Ramos (cell line): ENCODE measurements around the gene GLT8D2.

Experiments
- in situ Hi-C: fragments of 300-500 bp; cut with MboI; formaldehyde crosslinking; loops from one replicate; pipeline ENCODE4 v1.14.3; 2022; ENCODE audit warnings: low sequenced_read_pairs; ENCODE audit not compliant: unreplicated experiment

The GLT8D2 gene

GRCh38 chr12:103958621-103959020 lies 91.4 kb downstream of the GLT8D2 start:
- in situ Hi-C loops = no loop called here

- in situ Hi-C loops = no loop called here
Measured at GRCh38 chr12:103957865-103958388, 92.1 kb downstream of the GLT8D2 start.

DNA sequence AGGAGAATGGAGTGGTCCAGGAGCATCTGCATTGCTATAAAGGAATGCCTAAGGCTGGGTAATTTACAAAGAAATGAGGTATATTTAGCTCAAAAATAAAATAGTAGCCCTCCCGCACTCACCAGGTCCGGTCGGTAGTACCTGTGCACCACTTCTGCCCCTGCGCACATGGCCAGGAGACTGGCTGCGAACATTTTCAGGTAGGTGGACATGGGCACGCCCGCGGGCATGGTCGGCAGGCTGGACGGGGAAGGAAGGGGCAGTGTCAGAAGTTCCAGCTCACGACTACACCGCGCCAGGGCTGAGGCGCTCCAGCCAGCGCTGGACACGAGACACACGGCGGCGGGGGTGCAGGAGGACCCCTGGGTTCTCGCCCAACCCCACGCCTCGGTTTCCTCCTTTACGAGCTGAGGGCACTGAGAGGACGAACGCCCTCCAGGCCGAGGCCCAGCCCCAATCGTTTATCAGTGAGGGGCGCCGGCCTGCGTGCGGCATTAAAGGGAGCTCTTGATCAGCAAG lies 93.4 kb downstream of the GLT8D2 start:
- in situ Hi-C loops = no loop called here

GRCh38 chr12:103955811-103956508 lies 94.0 kb downstream of the GLT8D2 start:
- in situ Hi-C loops = no loop called here

GRCh38 chr12:103952497-103952896 lies 97.5 kb downstream of the GLT8D2 start:
- in situ Hi-C loops = no loop called here

- in situ Hi-C loops = no loop called here
Measured at GRCh38 chr12:103948746-103949406, 101.1 kb downstream of the GLT8D2 start.

DNA sequence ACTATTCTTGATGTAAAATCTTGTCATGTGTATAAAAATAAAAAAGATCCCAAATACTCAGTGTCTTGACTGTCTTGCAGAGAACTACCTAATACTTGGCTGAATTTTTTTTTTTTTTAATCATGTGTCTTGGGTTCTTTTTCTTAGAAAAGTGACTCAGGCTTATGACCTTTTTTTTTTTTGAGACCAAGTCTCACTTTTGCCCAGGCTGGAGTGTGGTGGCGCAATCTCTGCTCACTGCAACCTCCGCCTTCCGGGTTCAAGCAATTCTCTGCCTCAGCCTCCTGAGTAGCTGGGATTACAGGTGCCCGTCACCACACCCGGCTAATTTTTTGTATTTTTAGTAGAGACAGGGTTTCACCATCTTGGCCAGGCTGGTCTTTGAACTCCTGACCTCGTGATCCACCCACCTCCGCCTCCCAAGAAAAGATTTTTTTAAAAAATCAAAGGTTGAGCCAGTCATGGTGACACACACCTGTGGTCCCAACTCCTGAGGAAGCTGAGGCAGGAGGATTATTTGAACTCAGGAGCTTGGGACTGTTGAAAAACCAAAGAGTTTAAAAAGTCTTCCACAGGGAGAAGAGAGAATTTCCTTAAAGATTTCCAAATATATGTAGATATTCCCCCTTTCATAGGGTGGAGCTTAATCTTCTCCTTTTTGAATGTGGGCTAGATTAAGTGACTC lies 102.0 kb downstream of the GLT8D2 start:
- in situ Hi-C loops = no loop called here

GRCh38 chr12:103944964-103945363 lies 105.0 kb downstream of the GLT8D2 start:
- in situ Hi-C loops = no loop called here
